Gastroesophageal sphincter (tissue), 4 donors: ENCODE measurements around the gene LAMA2. TPM values are rescaled to one million over a fixed set of nuclear protein-coding genes. Genes with fewer than 3 reads are reported as not detected.
A peak's percentile ranks its signal among the peaks of the same experiment; 100 is the strongest.

ENCODE experiments used
- ATAC-seq: fragments of 150-250 bp; one replicate; pipeline ENCODE4 v1.9.1; 2016; ENCODE audit warnings: mild to moderate bottlenecking, moderate library complexity
- H3K27ac ChIP-seq, 4 donors: fragments of 200-600 bp; sonication (generic) in 3 of 4; 1 replicate in 3 of 4; 2 replicates in 1 of 4; pipeline ENCODE4 v1.5.1; 2016 to 2019
- H3K27me3 ChIP-seq: fragments of 200-600 bp; sonication (generic); one replicate; pipeline ENCODE4 v1.5.1; 2019
- H3K36me3 ChIP-seq, 2 donors: fragments of 200-600 bp; sonication (generic); one replicate each; pipeline ENCODE4 v1.5.1; 2019; ENCODE audit warnings: control low read depth in 1 of 2
- H3K4me1 ChIP-seq, 3 donors: fragments of 200-600 bp; sonication (generic); 1 replicate in 2 of 3; 2 replicates in 1 of 3; pipeline ENCODE4 v1.5.1; 2016 to 2019; ENCODE audit warnings: control low read depth in 2 of 3
- H3K4me3 ChIP-seq, 2 donors: fragments of 200-600 bp; sonication (generic); one replicate each; pipeline ENCODE4 v1.5.1; 2019; ENCODE audit warnings: mild to moderate bottlenecking in 1 of 2, moderate library complexity in 1 of 2
- H3K9me3 ChIP-seq, 3 donors: fragments of 200-600 bp; sonication (generic); one replicate each; pipeline ENCODE4 v1.5.1; 2017 to 2019; ENCODE audit warnings: control low read depth in 2 of 3
- EP300 ChIP-seq: sonication (generic); formaldehyde crosslinking; IDR thresholded peaks from one replicate; pipeline ENCODE4 v1.6.1; 2017; ENCODE audit warnings: antibody characterized with exemption, mild to moderate bottlenecking
- POLR2A ChIP-seq, 2 donors: fragments of 450-650 bp; IDR thresholded peaks; one replicate each; pipeline ENCODE4 v1.6.1; 2017; ENCODE audit warnings: antibody characterized with exemption in 2 of 2, mild to moderate bottlenecking in 2 of 2, moderate library complexity in 1 of 2
- POLR2AphosphoS5 ChIP-seq: sonication (generic); formaldehyde crosslinking; IDR thresholded peaks from one replicate; pipeline ENCODE4 v1.6.1; 2017; ENCODE audit warnings: antibody characterized with exemption
- WGBS, 2 donors: methylation state at CpG; one replicate each; pipeline ENCODE4 v1.1.5; 2018; ENCODE audit warnings: low coverage in 1 of 2; 5-methylcytosine and 5-hydroxymethylcytosine counted together
- total RNA-seq, 4 donors: library from RNA; depleted of rRNA; stranded (reverse); fragments of >200 nt; gene quantifications; one replicate each; pipeline ENCODE4 v1.1.0, GENCODE V29; 2016
- TF ChIP-seq, protein P1 (sequence below), 4 experiments: fragments of 200-600 bp in 2 of 4; fragments of 450-650 bp in 2 of 4; sonication (generic) in 1 of 4; IDR thresholded peaks; one replicate each; pipeline ENCODE4 v1.5.1; 2017 to 2019; ENCODE audit warnings: antibody characterized with exemption in 4 of 4, mild to moderate bottlenecking in 2 of 4, moderate library complexity in 2 of 4

The LAMA2 gene
- total RNA-seq, 4 donors from 2014 or later: 103 to 199 (median 153) TPM

DNA sequence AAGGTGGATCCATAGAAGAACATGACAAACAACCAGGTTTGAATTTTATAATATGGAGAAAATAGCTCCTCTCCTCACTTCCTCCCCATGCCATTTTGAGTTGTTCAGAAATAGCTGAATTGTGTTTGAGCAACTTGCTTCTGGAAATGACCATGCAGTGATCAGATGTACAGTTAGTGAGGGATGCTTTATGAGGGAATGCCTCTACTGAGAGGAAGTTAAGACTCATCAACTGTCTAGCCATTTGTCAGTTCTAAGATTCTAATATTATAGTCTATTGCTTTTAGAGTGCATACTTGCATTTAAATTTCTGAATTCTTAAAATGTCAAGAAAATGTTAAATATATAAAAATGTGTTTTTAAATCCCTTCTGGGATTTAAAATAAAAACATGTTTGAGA is 3.8 kb downstream of the LAMA2 start:
- H3K4me3 ChIP-seq: peak overlapping the region; percentile 61 to 79
- H3K9me3 ChIP-seq: no peaks in the 10 kb centered on the region
- peaks cover 0 to 5% (median 0%) of the 10 kb centered on the region in 3 donors for H3K4me1 ChIP-seq
- TF ChIP-seq, protein P1, sequence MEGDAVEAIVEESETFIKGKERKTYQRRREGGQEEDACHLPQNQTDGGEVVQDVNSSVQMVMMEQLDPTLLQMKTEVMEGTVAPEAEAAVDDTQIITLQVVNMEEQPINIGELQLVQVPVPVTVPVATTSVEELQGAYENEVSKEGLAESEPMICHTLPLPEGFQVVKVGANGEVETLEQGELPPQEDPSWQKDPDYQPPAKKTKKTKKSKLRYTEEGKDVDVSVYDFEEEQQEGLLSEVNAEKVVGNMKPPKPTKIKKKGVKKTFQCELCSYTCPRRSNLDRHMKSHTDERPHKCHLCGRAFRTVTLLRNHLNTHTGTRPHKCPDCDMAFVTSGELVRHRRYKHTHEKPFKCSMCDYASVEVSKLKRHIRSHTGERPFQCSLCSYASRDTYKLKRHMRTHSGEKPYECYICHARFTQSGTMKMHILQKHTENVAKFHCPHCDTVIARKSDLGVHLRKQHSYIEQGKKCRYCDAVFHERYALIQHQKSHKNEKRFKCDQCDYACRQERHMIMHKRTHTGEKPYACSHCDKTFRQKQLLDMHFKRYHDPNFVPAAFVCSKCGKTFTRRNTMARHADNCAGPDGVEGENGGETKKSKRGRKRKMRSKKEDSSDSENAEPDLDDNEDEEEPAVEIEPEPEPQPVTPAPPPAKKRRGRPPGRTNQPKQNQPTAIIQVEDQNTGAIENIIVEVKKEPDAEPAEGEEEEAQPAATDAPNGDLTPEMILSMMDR (IDR thresholded peaks at IDR 0.05): no peak
- TF ChIP-seq POLR2AphosphoS5: no peak
- TF ChIP-seq EP300: no peak
- TF ChIP-seq POLR2A (IDR thresholded peaks at IDR 0.05): no peak
- no peaks in the 10 kb centered on the region for H3K36me3 ChIP-seq
- no peaks in the 10 kb centered on the region for H3K27me3 ChIP-seq
- H3K27ac ChIP-seq: no peak overlapping the region
- ATAC-seq: no peak

DNA sequence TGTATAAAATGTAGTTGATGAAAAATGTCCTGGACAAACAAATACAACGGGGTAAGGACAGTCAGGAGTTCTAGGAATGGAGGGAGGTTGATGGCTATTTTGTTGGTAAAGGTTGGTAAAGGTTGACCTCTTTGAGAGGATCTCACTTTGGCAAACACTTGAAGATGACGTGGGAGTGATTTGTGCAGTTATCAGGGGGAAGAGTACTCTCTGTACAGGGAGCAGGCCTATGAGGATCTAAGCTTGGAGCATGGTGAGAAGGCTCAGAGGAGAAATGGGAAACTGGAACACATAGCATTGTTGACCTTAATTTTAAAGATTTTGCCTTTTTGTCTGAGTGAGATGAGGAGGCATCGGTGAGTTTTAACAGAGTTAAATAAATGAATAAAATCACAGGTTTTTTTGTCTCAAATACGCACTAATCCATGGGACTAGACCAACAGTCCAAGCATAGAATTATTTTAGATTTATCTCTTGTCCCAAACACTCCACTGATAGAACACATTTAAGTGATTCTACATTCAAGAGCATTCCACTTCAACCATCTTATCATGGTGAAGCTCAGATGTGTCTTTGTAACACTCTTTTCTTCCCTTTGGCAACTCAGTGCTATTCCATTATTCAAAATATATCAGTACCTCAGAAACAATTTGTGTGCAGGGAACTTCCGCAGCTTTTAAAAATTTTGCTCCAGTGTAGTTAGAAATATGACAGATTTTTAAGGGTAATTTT is 5.7 kb downstream of the LAMA2 start:
- Histone ChIP-seq H3K27me3 (no peaks in the 10 kb centered on the region), H3K27ac (no peak overlapping the region), H3K4me1 (no peaks in the 10 kb centered on the region), H3K9me3 (no peaks in the 10 kb centered on the region), H3K4me3 (peak overlapping the region; percentile 17 to 61), H3K36me3 (no peaks in the 10 kb centered on the region)
- 87 to 91% methylated on average over 5 of the region's 5 CpGs for WGBS, 2 donors
- no peak for ATAC-seq
- TF ChIP-seq EP300 (no peak), POLR2AphosphoS5 (no peak), POLR2A (IDR thresholded peaks at IDR 0.05) (no peak)
- TF ChIP-seq, protein P1 (IDR thresholded peaks at IDR 0.05): no peak

DNA sequence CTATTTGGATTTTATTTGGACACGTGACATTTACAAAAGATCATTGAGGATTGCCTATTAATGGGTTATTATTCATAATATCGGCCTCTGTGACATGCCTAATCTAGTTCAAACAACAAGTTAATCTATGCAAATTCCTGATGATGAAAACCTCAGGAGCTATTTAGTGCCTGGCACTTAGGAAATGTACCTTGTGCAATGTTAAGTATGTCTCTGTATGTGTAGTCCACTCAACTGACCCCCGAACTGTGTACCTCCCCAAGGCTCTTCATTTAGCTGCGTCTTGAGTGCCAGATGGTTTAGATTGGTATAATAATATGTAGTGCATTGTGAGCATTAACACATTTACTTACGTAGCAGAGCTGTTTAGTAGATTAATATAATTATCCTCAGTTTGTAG is 6.9 kb downstream of the LAMA2 start:
- Histone ChIP-seq H3K27me3 (no peaks in the 10 kb centered on the region), H3K4me3 (no peak overlapping the region), H3K9me3 (no peaks in the 10 kb centered on the region), H3K36me3 (no peaks in the 10 kb centered on the region), H3K4me1 (no peaks in the 10 kb centered on the region), H3K27ac (no peak overlapping the region)
- WGBS, 2 donors: 88 to 94% methylated on average over 4 to 5 of the region's 5 CpGs
- TF ChIP-seq POLR2A (IDR thresholded peaks at IDR 0.05) (no peak), EP300 (no peak), POLR2AphosphoS5 (no peak)
- TF ChIP-seq, protein P1 (IDR thresholded peaks at IDR 0.05): no peak
- no peak for ATAC-seq

DNA sequence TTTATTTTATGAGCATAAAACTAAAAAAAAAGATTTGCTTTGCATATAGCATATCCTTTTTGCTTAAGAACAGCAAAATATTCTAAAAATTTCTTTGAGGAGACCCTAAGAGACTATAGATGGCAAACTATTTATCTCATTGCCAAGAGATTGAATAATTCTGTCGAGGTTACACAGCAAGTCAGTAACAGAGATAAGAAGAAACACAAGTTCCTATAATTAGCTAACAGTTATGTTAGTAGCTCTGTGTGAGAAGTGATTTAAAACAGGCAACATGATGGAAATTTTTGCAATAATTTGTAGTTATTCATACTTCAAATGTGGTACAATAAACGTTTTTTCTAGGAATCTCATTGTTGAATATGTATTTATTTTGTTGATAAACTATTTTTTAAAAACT is 9.1 kb downstream of the LAMA2 start:
- Histone ChIP-seq H3K27ac (no peak overlapping the region), H3K36me3 (no peaks in the 10 kb centered on the region), H3K9me3 (no peaks in the 10 kb centered on the region), H3K27me3 (no peaks in the 10 kb centered on the region), H3K4me3 (no peak overlapping the region), H3K4me1 (no peaks in the 10 kb centered on the region)
- ATAC-seq: no peak
- WGBS, 2 donors: 8 to 15% methylated on average over 2 of the region's 2 CpGs
- TF ChIP-seq POLR2A (IDR thresholded peaks at IDR 0.05) (no peak), EP300 (no peak), POLR2AphosphoS5 (no peak)
- TF ChIP-seq, protein P1 (IDR thresholded peaks at IDR 0.05): no peak

DNA sequence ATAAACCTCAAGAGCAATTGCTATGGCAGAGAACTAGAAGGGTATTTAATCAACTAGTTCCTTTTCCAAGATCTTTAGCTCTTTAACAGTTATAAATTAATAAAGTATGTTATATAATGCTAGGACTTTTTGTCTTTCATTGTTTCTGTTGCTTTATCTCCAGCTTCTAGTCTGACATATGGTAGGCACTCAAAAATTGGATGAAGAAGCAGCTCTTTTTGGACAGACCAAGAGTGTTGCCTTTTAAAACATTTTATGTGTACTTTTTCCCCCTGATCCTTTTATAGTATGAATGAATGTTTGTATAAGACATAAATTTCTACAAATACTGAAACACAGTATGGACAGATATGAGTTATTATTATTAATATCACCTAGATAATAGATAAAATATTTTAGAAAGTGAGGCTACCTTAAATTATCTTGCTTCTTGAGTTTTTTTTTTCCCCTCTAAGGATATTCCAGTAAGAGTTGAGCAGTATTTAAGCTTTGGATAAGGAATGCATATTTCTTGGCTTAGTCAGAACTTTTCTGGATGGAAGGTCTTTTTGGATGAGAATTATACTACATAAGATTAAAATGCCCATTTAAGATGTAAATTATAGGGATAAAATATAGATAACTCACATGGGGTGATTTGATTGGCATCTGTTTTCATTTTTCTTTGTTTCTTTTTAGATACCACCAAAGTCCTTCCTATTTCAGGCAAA is 16.6 kb downstream of the LAMA2 start:
- no peak overlapping the region for H3K27ac ChIP-seq
- no peaks in the 10 kb centered on the region for H3K4me1 ChIP-seq
- no peaks in the 10 kb centered on the region for H3K36me3 ChIP-seq
- no peak for ATAC-seq
- TF ChIP-seq EP300: no peak
- no peak for TF ChIP-seq POLR2AphosphoS5
- no peak for TF ChIP-seq POLR2A (IDR thresholded peaks at IDR 0.05)
- TF ChIP-seq, protein P1 (IDR thresholded peaks at IDR 0.05): no peak
- no peaks in the 10 kb centered on the region for H3K27me3 ChIP-seq
- no peaks in the 10 kb centered on the region for H3K9me3 ChIP-seq
- no peak overlapping the region for H3K4me3 ChIP-seq
